NOMO-1 treated with dmso at 0.1 percent for 144 hours (cell line): ENCODE results near the gene PCSK4.
"Not testable (repeated sequence)": the region's sequence is repeated elsewhere in the genome, so short reads cannot be mapped to it uniquely, and the experiment has no call there.

ENCODE experiments used
- DNase-seq: peaks from one replicate; lab custom pipeline; 2025; ENCODE audit not compliant: unreplicated experiment; lab: John Stamatoyannopoulos, UW

The PCSK4 gene

GRCh38 chr19:1489463-1490310, 463 bp downstream of the PCSK4 start:
- no peak for DNase-seq

GRCh38 chr19:1488282-1488601, 1.9 kb downstream of the PCSK4 start:
- DNase-seq = no peak

GRCh38 chr19:1487576-1488281, 2.4 kb downstream of the PCSK4 start:
- DNase-seq = no peak

- no peak for DNase-seq
Measured at GRCh38 chr19:1486720-1487575, 3.2 kb downstream of the PCSK4 start.

GRCh38 chr19:1483979-1484428, 6.1 kb downstream of the PCSK4 start:
- DNase-seq = no peak

- DNase-seq = no peak
Measured at GRCh38 chr19:1483131-1483978, 6.8 kb downstream of the PCSK4 start.

GRCh38 chr19:1482361-1483130, 7.6 kb downstream of the PCSK4 start:
- no peak for DNase-seq

- no peak for DNase-seq
Measured at GRCh38 chr19:1481893-1482360, 8.2 kb downstream of the PCSK4 start.

GRCh38 chr19:1481224-1481892, 8.8 kb downstream of the PCSK4 start:
- no peak for DNase-seq

- DNase-seq = peak; percentile 90
Measured at GRCh38 chr19:1478934-1479707, 11.0 kb downstream of the PCSK4 start, which contains the start of gene C19orf25. Gene C19orf25, minus strand, starts transcription at chr19:1479215. Its CDS starts 312 bp downstream, at chr19:1478903.

GRCh38 chr19:1477056-1477455, 13.1 kb downstream of the PCSK4 start:
- not testable (repeated sequence) for DNase-seq

- DNase-seq = no peak
Measured at GRCh38 chr19:1475751-1476437, 14.3 kb downstream of the PCSK4 start.

GRCh38 chr19:1474765-1475351, 15.3 kb downstream of the PCSK4 start:
- DNase-seq = no peak

GRCh38 chr19:1474011-1474764, 16.0 kb downstream of the PCSK4 start:
- no peak for DNase-seq

GRCh38 chr19:1473085-1473851, 16.9 kb downstream of the PCSK4 start:
- DNase-seq = no peak
